Spleen (tissue), 7 donors: ENCODE results near the gene PNPLA2.

ENCODE experiments used
- POLR2A ChIP-seq, 3 donors: fragments of 450-650 bp; IDR thresholded peaks; one replicate each; pipeline ENCODE4 v1.5.1; 2017; ENCODE audit warnings: antibody characterized with exemption in 3 of 3, mild to moderate bottlenecking in 1 of 3
- POLR2AphosphoS5 ChIP-seq, 3 donors: sonication (generic); formaldehyde crosslinking; IDR thresholded peaks; one replicate each; pipeline ENCODE4 v1.5.1; 2017; ENCODE audit warnings: antibody characterized with exemption in 3 of 3
- TF ChIP-seq, protein P1 (sequence below), 11 experiments: fragments of 200-600 bp in 7 of 11; fragments of 450-650 bp in 4 of 11; sonication (generic) in 4 of 11; IDR thresholded peaks in 8 of 11; conservative IDR thresholded peaks in 3 of 11; 1 replicate in 7 of 11; 2 replicates in 4 of 11; pipeline versions ENCODE4 v1.4.0 to v1.8.0; 2016 to 2021; ENCODE audit warnings: antibody characterized with exemption in 11 of 11, inconsistent platforms in 4 of 11, mild to moderate bottlenecking in 1 of 11
- donor health status: DM: no; HTN: no; CAD: no; lungs with moderate emphysema.
- donor health status: DM: no; HTN: no; CAD: no.
- donor health status: DM: no; HTN: no; CAD: no.

GRCh38 chr11:809287-810039, 9.3 kb upstream of the PNPLA2 start, which contains the start of gene RPLP2:
- TF ChIP-seq, protein P1, sequence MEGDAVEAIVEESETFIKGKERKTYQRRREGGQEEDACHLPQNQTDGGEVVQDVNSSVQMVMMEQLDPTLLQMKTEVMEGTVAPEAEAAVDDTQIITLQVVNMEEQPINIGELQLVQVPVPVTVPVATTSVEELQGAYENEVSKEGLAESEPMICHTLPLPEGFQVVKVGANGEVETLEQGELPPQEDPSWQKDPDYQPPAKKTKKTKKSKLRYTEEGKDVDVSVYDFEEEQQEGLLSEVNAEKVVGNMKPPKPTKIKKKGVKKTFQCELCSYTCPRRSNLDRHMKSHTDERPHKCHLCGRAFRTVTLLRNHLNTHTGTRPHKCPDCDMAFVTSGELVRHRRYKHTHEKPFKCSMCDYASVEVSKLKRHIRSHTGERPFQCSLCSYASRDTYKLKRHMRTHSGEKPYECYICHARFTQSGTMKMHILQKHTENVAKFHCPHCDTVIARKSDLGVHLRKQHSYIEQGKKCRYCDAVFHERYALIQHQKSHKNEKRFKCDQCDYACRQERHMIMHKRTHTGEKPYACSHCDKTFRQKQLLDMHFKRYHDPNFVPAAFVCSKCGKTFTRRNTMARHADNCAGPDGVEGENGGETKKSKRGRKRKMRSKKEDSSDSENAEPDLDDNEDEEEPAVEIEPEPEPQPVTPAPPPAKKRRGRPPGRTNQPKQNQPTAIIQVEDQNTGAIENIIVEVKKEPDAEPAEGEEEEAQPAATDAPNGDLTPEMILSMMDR (IDR thresholded peaks at IDR 0.05 in 8 of 11, conservative IDR thresholded peaks at IDR 0.05 in 3 of 11) = peak in 4 of 11 experiments; percentile 6 to 33 (median 23)
- TF ChIP-seq POLR2A (IDR thresholded peaks at IDR 0.05) (peak; percentile 68 to 97 (median 85)), POLR2AphosphoS5 (IDR thresholded peaks at IDR 0.05) (peak; percentile 94 to 99 (median 97))
